ENCODE results near the gene ETV6. TPM values are rescaled to one million over a fixed set of nuclear protein-coding genes. Genes with fewer than 3 reads are reported as not detected.

ETV6 gene
- total RNA-seq, 4 donors from 2014 or later = 17.2 to 28.2 (median 19.3) TPM

DNA sequence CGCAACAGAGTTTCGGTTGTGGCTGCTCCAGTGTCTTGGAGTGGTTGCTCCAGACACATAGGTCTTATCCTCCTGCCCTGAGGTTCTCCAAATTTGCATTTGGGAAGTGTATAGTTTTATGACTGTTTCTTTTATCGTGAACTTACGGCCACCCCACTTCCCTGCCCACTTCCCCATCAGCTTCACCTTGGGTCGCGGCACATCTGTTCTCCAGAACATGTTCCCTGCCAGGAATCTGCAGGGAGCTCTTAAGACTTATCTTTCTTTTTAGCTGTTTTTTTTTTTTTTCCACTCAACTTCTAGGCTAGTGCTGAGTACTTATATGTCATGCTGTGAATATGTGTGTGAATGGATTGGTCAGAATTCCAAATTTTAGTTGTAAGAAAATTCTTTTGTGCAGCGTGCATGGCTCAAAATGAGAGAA, 75.4 kb downstream of the ETV6 start:
- TF ChIP-seq, protein P1, sequence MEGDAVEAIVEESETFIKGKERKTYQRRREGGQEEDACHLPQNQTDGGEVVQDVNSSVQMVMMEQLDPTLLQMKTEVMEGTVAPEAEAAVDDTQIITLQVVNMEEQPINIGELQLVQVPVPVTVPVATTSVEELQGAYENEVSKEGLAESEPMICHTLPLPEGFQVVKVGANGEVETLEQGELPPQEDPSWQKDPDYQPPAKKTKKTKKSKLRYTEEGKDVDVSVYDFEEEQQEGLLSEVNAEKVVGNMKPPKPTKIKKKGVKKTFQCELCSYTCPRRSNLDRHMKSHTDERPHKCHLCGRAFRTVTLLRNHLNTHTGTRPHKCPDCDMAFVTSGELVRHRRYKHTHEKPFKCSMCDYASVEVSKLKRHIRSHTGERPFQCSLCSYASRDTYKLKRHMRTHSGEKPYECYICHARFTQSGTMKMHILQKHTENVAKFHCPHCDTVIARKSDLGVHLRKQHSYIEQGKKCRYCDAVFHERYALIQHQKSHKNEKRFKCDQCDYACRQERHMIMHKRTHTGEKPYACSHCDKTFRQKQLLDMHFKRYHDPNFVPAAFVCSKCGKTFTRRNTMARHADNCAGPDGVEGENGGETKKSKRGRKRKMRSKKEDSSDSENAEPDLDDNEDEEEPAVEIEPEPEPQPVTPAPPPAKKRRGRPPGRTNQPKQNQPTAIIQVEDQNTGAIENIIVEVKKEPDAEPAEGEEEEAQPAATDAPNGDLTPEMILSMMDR (IDR thresholded peaks at IDR 0.05; ENCODE audit: low read depth) = no peak

DNA sequence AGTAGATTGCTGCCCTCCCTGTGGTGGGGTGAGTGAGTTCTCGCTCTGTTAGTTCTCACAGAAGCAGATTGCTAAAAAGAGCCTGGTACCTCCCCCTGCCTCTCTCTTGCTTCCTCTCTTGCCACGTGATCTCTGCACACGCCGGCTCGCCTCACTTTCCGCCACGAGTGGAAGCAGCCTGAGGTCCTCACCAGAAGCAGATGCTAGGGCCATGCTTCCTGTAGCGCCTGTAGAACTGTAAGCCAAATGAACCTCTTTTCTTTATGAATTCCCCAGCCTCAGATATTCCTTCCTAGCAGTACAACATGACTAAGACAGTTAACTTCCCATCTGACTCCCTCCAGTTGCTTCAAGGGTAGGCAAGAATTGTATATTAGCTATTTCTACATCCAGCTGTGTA, 76.2 kb downstream of the ETV6 start:
- TF ChIP-seq, protein P1 (IDR thresholded peaks at IDR 0.05; ENCODE audit: low read depth) = no peak

DNA sequence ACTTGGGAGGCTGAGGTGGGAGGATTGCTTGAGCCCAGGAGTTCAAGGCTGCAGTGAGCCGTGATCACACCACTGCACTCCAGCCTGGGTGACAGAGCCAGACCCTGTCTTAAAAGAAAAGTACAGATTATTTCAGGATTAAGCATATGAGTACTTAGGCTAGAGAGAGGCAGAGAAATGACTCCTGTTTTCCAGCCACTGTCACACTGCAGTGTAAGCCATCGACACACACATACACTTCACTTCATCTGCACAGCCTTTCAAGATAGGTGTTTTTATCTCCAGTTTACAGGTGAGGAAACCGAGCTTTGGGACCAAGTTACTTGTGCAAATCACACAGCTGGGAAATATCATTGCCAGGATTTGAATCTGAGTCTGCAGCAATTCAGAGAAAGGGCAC, 77.2 kb downstream of the ETV6 start:
- TF ChIP-seq, protein P1 (IDR thresholded peaks at IDR 0.05; ENCODE audit: low read depth) = no peak

DNA sequence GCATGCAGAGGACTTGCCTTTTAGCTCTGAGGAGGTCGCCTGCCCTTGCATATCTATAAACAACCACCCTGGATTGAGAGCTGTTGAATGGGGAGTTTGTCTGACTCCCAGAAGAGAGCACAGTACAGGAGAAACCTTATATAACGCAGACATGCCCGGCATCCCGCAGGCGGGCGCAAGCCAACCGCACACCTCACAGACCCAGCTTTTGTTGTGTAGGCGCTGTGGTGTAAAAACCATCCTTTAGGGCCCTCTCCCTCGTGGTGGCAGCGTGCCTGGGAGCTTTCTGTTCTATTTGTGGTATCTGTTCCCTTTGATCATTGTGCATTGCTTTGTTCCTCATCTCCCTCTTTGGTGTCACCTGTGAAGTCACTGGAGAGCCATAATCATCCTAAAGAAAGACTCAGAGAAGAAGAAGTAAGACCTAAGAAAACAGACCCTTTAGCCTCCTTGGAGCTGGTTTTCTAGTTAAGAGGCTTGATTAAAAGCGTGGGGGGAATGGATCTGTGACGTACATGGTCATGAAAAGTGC, 77.7 kb downstream of the ETV6 start:
- TF ChIP-seq, protein P1 (IDR thresholded peaks at IDR 0.05; ENCODE audit: low read depth) = no peak

DNA sequence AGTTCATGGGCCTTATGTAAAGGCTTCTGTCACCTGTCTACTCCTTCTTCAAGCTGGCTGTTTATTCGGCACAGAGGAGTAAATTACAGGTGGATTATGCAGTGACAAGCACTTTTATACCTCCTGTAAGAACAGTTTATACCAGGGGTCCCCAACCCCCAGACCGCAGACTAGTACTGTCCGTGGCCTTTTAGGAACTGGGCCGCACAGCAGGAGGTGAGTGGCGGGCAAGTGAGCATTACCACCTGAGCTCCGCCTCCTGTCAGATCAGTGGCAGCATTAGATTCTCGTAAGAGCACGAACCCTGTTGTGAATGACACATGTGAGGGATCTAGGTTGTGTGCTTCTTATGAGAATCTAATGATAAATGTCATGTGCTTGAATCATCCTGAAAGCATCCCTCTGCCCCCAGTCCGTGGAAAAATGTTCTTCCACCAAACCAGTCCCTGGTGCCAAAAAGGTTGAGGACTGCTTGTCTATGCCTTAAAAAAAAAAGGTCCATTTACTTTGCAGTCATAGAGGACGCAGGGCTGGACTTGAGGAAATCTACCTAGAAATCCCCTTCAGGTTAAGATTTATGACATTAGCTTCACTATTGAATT, 78.8 kb downstream of the ETV6 start:
- TF ChIP-seq, protein P1 (IDR thresholded peaks at IDR 0.05; ENCODE audit: low read depth) = no peak

DNA sequence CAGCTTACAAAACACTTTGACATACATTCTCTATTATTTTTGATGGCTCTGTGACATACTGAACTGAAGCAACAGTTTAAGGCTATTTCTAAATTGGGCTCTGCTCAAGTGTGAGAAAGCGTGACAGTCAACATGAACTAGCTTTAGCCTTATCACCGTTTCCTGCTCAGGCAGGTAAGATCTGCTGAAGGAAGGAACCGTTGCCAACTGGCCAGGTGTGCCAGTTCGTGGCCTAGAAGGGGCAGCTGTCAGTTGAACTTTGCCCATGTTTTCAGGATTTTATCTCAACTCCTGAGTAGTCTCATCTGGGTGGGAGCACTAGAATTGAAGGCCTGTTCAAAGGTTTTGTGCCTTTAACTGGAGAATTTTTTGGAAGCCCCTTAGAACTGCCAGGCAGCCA, 79.5 kb downstream of the ETV6 start:
- TF ChIP-seq, protein P1 (IDR thresholded peaks at IDR 0.05; ENCODE audit: low read depth) = no peak

DNA sequence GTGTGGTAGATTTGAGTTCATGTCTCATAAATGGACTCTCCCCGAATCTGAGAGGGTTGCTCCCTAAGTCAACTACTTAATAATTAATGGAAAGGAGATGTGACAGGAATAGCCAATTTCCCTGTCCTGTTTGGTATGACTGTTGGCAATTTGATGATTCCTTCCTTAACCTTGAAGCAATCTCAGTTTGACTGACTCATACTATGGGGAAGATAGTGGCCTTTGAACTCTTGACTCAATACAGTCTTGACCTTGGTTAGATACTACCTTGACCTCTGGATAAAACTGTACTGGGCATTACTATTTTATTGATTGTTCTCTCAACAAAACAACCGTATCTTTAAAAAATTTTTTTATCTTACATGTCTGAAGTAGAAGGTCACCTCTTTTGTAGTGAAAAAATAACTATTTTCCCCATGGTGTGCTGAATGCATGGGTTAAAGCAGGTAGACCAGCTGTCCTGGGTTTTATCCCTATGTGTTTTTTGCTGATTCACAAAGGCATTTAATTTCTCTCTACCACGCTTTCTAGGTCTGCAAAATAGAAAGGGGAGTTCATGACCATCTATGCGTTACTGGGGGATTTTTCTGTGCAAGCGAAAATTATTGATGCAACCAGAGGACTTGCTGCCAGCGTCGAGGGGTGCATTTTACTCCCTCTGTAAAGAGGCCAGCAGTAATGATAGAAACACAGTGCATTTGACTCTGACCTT, 80.1 kb downstream of the ETV6 start:
- TF ChIP-seq, protein P1 (IDR thresholded peaks at IDR 0.05; ENCODE audit: low read depth) = no peak
